ENCODE measurements around the gene PLAGL2.
"Not testable (repeated sequence)": the region's sequence is repeated elsewhere in the genome, so short reads cannot be mapped to it uniquely, and the experiment has no call there.

PLAGL2 gene

DNA sequence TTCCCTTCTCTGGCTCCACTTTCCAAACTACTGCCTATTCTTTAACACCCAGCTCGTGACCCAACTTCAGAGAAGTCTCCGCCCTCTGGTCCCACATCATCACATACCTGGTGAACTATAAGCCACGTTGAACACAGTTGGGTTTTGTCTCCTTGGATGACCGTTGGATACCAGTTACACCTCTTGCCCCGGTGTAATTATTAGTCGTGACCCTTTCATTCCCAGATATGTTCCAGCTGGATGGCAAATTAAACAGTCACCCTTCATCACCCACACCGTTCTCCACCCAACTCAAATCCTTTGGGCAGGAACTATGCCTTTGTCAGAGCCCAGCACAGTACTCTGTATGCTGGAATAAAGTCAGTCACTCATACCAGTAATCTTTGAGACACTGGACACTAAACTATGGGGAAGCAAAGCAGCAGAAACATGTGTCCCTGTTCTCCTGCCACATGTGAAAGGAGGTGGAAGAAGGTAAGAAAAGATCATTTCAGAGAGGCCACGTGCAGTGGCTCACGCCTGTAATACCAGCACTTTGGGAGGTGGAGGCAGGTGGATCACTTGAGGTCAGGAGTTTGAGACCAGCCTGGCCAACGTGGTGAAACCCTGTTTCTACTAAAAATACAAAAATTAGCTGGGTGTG, 22.5 kb downstream of the PLAGL2 start:
- no peak for DNase-seq

DNA sequence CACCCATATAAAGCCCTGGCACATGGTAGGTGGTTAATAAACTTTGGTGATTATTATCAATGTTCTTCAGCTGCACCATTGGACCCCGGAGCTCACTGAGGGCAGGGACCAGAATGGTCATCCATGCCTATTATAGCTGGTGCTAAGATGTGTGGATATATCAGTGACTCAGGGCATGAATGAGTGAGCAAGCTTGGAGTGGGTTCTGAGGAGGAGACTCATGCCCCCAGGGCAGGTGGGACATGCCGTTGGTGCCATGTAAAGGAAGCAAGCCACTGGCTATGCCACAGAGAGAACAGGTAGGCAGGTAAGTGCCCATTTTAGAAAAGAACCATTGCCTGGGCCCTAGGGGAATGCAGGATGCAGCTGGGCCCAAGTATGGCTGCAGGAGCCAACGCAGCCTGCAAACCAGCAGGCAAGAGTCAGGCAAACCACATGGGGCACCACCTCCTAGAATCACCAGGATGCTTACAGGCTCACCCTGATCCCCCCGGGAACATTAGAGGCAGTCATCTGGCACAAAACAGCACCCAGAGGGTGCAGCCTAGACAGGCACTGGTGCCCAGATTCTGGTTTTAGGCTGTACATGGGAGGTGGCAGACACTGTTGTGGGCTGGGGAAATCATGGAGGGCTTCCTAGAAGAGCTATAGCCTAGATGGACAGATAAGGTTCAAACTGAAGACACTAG, 23.5 kb downstream of the PLAGL2 start:
- DNase-seq, result no peak

DNA sequence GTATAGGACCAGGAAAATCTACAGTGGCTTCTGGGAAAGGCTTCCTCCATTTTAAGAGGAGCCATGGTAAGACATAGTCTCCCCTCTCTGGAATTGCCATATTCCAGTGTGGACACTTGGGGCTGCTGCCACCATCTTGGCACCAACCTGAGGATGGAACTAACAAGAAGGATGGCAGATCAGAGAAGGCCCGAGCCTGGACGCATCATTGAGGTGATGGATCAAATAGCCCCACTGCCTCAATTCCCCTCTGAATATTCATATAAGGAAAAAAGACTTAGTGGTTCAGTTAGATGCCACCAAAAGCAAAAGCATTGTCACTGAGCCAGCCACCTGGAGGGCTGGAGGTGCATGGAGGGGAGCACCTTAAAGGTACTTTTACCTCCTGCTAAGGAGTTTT, 25.9 kb downstream of the PLAGL2 start:
- no peak for DNase-seq

GRCh38 chr20:32179934-32180333, 27.6 kb downstream of the PLAGL2 start:
- no peak for DNase-seq

DNA sequence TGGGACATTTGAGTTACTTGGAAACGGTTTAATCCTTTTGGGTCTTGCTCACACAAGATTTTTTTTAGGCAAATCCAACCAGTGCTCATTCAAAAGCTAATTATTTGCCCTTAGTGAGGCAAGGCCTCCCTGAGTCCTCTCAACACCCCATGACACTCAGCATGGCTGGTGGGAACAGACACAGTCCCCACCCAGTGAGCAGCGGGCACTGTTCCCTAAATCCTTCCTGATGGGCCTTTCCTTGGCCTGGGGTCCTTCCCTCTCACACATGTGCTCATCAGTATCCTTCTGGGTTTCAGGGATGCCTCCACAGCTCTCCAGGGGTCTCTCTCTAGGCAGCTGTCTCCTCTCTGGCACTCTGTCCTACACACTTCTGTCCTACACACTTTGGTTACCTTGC, 28.0 kb downstream of the PLAGL2 start:
- no peak for DNase-seq

DNA sequence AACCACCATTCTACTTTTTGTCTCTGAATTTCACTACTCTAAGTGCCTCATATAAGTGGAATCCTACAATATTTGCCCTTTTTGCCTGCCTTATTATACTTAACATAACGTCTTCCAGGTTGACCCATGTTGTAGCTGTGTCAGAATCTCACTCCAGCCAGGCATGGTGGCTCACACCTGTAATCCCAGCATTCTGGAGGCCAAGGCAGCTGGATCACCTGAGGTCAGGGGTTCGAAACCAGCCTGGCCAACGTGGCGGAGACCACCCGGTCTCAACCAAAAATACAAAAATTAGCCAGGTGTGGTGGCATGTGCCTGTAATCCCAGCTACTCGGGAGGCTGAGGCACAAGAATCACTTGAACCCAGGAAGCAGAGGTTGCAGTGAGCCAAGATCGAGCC, 29.8 kb downstream of the PLAGL2 start:
- DNase-seq, result not testable (repeated sequence)

- no peak for DNase-seq
These were observed 39.2 kb downstream of the PLAGL2 start for GRCh38 chr20:32168184-32168910.

GRCh38 chr20:32167552-32167951, 40.0 kb downstream of the PLAGL2 start:
- no peak for DNase-seq

GRCh38 chr20:32165836-32166545, 41.6 kb downstream of the PLAGL2 start:
- no peak for DNase-seq

GRCh38 chr20:32164984-32165735, 42.4 kb downstream of the PLAGL2 start:
- DNase-seq, result peak in 11 of 58 donors; percentile 2 to 44 (median 8)

DNA sequence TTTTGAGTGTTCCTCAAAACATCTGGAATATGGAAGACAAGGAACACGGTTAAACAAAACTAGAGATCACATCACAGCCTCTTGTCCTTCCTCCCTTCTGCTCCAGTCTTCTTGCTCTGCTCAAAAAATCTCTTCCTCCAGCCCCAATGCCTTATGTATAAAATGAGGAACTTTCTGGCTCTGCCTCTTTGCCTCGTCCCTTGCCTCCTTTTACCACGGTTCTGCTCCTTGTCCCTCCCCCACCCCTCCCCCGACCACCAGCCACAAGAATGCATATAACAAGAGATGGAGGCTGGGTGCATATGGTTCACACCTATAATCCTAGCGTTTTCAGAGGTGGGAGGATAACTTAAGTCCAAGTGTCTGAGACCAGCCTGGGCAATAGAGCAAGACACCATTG, 43.6 kb downstream of the PLAGL2 start:
- no peak for DNase-seq

DNA sequence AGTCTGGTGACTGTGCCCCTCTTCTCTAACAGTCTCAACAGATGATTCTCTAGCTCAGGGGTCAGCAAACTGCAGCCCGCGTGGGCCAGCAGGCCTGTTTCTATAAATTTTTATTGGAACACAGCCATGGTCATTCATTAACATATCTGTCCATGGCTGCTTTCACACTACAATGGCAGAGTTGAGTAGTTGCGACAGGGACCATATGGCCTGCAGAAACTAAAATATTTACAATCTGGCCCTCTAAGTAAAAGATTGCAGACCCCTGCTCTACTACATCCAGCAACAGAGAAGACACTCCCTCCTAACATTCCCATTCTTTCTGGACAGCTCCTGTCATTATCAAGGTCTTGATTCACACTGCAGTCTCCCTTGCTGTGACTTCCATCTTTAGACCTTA, 45.2 kb downstream of the PLAGL2 start:
- DNase-seq, result no peak

DNA sequence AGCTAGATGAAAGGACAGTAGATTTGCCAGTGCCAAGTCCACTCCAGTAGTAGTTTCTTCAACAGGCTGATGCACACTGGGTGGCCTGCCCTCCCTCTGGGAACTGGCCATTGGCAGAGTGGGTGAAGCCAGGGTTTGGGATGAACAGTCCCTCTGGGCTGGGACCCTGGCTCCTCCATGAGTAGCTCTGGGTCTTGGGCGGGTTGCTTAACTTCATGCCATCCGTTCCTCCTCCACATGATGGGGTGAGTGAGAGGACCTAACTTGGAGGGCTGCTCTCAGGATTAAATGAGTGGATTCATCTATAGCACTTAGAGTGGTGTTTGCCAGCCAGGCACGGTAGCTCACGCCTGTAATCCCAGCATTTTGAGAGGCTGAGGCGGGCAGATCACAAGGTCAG, 47.2 kb downstream of the PLAGL2 start:
- DNase-seq, result no peak

- DNase-seq, result no peak
These were observed 47.7 kb downstream of the PLAGL2 start for GRCh38 chr20:32159766-32160221.

- DNase-seq, result no peak
These were observed 48.4 kb downstream of the PLAGL2 start for GRCh38 chr20:32158943-32159660.

DNA sequence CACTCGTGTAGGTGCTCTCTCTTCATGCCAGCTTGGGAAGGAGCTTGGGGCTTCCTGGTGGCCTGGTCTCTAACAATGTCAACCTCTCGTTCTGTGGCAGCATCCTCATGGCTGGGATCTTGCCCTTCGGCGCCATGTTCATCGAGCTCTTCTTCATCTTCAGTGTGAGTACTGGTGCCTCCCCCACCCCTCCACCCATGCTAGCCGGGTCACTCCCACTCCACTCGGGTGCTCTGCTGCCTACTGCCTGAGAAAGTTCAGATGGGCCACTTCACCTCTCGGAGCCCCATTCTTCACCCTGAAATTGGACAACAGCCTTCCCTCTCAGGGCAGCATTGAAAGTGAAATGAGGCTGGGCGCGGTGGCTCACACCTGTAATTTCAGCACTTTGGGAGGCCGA, 49.2 kb downstream of the PLAGL2 start:
- no peak for DNase-seq

DNA sequence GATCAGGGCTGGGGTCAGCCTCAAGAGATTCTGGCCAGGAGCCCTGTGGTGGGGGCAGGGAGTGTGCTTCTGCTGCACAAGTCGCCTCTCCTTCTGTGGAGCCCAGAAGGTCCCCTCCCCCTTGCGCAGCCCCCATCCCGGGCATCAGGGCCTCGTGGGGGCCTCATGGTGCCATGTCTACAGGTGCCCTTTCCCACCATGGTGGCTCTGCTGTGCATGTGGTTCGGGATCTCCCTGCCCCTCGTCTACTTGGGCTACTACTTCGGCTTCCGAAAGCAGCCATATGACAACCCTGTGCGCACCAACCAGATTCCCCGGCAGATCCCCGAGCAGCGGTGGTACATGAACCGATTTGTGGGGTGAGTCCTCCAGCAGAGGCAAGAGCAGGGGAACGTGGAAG, 49.9 kb downstream of the PLAGL2 start:
- no peak for DNase-seq

DNA sequence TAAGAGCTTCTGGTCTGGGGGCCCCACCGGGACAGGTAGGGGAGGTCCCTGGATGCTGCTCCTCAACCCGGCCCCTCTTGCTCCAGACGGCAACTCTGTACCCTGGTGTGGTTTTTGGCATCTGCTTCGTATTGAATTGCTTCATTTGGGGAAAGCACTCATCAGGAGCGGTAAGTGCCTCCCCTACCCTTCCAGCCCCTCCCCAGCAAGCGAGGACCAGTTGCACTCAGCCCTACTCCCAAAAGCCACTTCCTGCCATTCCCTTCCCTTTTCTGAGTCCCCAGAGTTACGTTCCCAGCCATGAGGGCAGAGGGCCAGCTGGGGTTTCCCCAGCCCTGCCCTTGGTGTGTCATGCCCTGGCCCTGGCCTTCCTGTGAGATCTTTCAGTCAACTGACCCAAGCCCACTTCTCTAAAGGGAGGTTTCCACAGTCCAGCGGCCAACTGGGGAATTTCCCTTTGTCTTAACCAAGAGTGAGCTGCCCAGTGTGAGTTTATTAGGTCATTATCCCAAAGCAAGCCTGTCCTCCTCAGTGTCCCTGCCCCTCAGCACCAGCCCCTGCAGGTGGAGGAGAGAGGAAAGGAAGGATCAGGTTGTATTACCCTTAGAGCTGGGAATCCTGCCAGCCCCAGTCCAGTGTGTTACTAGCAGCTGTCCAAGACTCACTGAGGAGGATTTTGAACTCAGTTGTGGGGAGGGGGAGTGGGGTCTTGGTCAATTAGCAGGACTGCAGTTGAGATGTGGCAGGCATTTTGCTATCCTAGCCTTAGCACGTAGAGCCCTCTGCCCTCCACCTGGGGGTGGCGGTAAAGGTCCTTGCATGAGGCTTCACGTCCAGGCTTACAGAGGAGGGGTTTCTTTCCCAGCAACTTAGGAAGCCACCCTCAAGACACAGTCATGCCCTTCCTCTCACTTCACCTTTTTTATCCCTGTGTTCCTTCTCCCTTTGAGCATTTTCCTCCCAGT, 52.2 kb downstream of the PLAGL2 start:
- DNase-seq, result peak in 41 of 58 donors; percentile 4 to 69 (median 30)

- no peak for DNase-seq
These were observed 53.8 kb downstream of the PLAGL2 start for GRCh38 chr20:32153771-32154170.

Measured in anterior cingulate cortex (tissue), 58 donors.